ENCODE data around the gene OTOP3.

Gene OTOP3

GRCh38 chr17:74994440-74994839, 58.7 kb downstream of the OTOP3 start:
- no peak for TF ChIP-seq ZNF70 (CRISPR knock-in tag; IDR thresholded peaks at IDR 0.05)
- TF ChIP-seq BACH2 (CRISPR knock-in tag; IDR thresholded peaks at IDR 0.05; ENCODE audit: borderline replicate concordance) = no peak
- TF ChIP-seq ARNTL (CRISPR knock-in tag; IDR thresholded peaks at IDR 0.05; ENCODE audit: borderline replicate concordance, low read depth) = no peak
- no peak for TF ChIP-seq TCF4 (CRISPR knock-in tag; IDR thresholded peaks at IDR 0.05; ENCODE audit: borderline replicate concordance)
- no peak for TF ChIP-seq TOX (CRISPR knock-in tag; IDR thresholded peaks at IDR 0.05; ENCODE audit: borderline replicate concordance)
- no peak for TF ChIP-seq ZFP30 (CRISPR knock-in tag; IDR thresholded peaks at IDR 0.05)
- no peak for TF ChIP-seq ZNF8 (CRISPR knock-in tag; IDR thresholded peaks at IDR 0.05)
- TF ChIP-seq ZNF565 (CRISPR knock-in tag; conservative IDR thresholded peaks at IDR 0.05; ENCODE audit: low read depth) = no peak
- no peak for TF ChIP-seq ZC3H10 (CRISPR knock-in tag; IDR thresholded peaks at IDR 0.05)
- no peak for TF ChIP-seq ESRRG (CRISPR knock-in tag; IDR thresholded peaks at IDR 0.05)
- TF ChIP-seq ZFP3 (CRISPR knock-in tag; IDR thresholded peaks at IDR 0.05) = no peak
- TF ChIP-seq, protein P1, sequence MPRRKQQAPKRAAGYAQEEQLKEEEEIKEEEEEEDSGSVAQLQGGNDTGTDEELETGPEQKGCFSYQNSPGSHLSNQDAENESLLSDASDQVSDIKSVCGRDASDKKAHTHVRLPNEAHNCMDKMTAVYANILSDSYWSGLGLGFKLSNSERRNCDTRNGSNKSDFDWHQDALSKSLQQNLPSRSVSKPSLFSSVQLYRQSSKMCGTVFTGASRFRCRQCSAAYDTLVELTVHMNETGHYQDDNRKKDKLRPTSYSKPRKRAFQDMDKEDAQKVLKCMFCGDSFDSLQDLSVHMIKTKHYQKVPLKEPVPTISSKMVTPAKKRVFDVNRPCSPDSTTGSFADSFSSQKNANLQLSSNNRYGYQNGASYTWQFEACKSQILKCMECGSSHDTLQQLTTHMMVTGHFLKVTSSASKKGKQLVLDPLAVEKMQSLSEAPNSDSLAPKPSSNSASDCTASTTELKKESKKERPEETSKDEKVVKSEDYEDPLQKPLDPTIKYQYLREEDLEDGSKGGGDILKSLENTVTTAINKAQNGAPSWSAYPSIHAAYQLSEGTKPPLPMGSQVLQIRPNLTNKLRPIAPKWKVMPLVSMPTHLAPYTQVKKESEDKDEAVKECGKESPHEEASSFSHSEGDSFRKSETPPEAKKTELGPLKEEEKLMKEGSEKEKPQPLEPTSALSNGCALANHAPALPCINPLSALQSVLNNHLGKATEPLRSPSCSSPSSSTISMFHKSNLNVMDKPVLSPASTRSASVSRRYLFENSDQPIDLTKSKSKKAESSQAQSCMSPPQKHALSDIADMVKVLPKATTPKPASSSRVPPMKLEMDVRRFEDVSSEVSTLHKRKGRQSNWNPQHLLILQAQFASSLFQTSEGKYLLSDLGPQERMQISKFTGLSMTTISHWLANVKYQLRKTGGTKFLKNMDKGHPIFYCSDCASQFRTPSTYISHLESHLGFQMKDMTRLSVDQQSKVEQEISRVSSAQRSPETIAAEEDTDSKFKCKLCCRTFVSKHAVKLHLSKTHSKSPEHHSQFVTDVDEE (CRISPR knock-in tag; IDR thresholded peaks at IDR 0.05) = no peak
- no peak for TF ChIP-seq CSDC2 (CRISPR knock-in tag; IDR thresholded peaks at IDR 0.05)
- ATAC-seq = no peak

DNA sequence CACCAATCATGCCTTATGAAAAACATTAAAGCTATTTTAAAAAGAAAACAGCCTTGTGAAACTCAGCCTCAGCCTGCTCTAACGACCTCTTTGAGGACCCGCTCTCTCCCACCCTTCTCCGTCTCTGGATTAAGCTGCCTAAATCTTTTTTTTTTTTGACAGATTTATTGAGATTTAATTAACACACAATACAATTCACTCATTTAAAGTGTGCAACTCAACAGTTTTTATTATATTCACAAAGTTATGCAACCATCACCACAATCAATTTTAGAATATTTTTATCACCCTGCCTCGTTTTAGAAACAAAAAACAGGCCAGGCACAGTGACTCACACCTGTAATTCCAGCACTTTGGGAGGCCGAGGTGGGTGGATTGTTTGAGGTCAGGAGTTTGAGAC, 60.1 kb downstream of the OTOP3 start:
- TF ChIP-seq BACH2 (CRISPR knock-in tag; IDR thresholded peaks at IDR 0.05; ENCODE audit: borderline replicate concordance) = no peak
- TF ChIP-seq CSDC2 (CRISPR knock-in tag; IDR thresholded peaks at IDR 0.05) = no peak
- no peak for TF ChIP-seq ZNF8 (CRISPR knock-in tag; IDR thresholded peaks at IDR 0.05)
- no peak for TF ChIP-seq ZFP3 (CRISPR knock-in tag; IDR thresholded peaks at IDR 0.05)
- no peak for TF ChIP-seq ARNTL (CRISPR knock-in tag; IDR thresholded peaks at IDR 0.05; ENCODE audit: borderline replicate concordance, low read depth)
- TF ChIP-seq CREB5 (CRISPR knock-in tag; IDR thresholded peaks at IDR 0.05; ENCODE audit: low read depth) = no peak
- no peak for TF ChIP-seq ISL1 (CRISPR knock-in tag; IDR thresholded peaks at IDR 0.05)
- no peak for TF ChIP-seq PPARA (CRISPR knock-in tag; IDR thresholded peaks at IDR 0.05; ENCODE audit: borderline replicate concordance)
- no peak for TF ChIP-seq ZNF565 (CRISPR knock-in tag; conservative IDR thresholded peaks at IDR 0.05; ENCODE audit: low read depth)
- no peak for TF ChIP-seq ZFP30 (CRISPR knock-in tag; IDR thresholded peaks at IDR 0.05)
- TF ChIP-seq SNAI2 (CRISPR knock-in tag; IDR thresholded peaks at IDR 0.05) = no peak
- ATAC-seq = no peak

DNA sequence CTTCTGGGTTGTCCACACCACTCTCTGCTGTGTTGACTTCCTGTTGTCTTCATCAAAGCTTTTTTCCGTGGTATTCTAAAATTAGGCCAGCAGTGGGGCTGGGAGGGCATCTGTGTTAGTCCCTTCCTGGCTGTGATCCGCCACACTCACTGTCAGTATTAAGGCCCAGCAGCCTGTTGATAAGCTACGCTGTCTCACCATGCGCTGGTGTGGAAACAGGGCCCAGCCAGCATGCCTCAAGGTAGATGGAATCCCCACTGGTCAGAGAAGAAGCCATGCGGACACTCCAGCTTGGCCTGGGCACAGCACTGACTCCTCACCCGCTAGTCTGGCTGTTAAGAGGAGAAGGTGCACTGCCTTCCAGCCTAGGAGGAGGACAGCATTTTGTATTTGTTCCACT, 63.1 kb downstream of the OTOP3 start:
- ATAC-seq = no peak
- TF ChIP-seq, protein P2, sequence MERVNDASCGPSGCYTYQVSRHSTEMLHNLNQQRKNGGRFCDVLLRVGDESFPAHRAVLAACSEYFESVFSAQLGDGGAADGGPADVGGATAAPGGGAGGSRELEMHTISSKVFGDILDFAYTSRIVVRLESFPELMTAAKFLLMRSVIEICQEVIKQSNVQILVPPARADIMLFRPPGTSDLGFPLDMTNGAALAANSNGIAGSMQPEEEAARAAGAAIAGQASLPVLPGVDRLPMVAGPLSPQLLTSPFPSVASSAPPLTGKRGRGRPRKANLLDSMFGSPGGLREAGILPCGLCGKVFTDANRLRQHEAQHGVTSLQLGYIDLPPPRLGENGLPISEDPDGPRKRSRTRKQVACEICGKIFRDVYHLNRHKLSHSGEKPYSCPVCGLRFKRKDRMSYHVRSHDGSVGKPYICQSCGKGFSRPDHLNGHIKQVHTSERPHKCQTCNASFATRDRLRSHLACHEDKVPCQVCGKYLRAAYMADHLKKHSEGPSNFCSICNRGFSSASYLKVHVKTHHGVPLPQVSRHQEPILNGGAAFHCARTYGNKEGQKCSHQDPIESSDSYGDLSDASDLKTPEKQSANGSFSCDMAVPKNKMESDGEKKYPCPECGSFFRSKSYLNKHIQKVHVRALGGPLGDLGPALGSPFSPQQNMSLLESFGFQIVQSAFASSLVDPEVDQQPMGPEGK (CRISPR knock-in tag; IDR thresholded peaks at IDR 0.05; ENCODE audit: borderline replicate concordance) = no peak
- TF ChIP-seq, protein P1 (CRISPR knock-in tag; IDR thresholded peaks at IDR 0.05) = no peak
- TF ChIP-seq ESRRG (CRISPR knock-in tag; IDR thresholded peaks at IDR 0.05) = no peak
- no peak for TF ChIP-seq RARB (CRISPR knock-in tag; IDR thresholded peaks at IDR 0.05)
- no peak for TF ChIP-seq GLIS3 (CRISPR knock-in tag; IDR thresholded peaks at IDR 0.05)
- no peak for TF ChIP-seq ZNF8 (CRISPR knock-in tag; IDR thresholded peaks at IDR 0.05)
- no peak for TF ChIP-seq ZFP30 (CRISPR knock-in tag; IDR thresholded peaks at IDR 0.05)
- TF ChIP-seq BACH2 (CRISPR knock-in tag; IDR thresholded peaks at IDR 0.05; ENCODE audit: borderline replicate concordance) = no peak
- TF ChIP-seq ZNF565 (CRISPR knock-in tag; conservative IDR thresholded peaks at IDR 0.05; ENCODE audit: low read depth) = no peak
- TF ChIP-seq CSRNP3 (CRISPR knock-in tag; IDR thresholded peaks at IDR 0.05) = no peak
- no peak for TF ChIP-seq OSR1 (CRISPR knock-in tag; IDR thresholded peaks at IDR 0.05)
